Smooth muscle cell (in vitro differentiated cells): ENCODE measurements around the gene DPEP1. TPM values are rescaled to one million over a fixed set of nuclear protein-coding genes. Genes with fewer than 3 reads are reported as not detected.

Experiments
- DNase-seq: peaks from one replicate; lab custom pipeline; 2025; ENCODE audit not compliant: unreplicated experiment; lab: John Stamatoyannopoulos, UW
- H2AFZ ChIP-seq: fragments of 200-600 bp; sonication (generic); 2 replicates; pipeline ENCODE4 v1.6.0; 2016; ENCODE audit warnings: antibody characterized with exemption, low read depth, mild to moderate bottlenecking
- H3F3A ChIP-seq: fragments of 200-600 bp; sonication (generic); 2 replicates; pipeline ENCODE4 v1.6.0; 2017; ENCODE audit warnings: antibody characterized with exemption, low read depth
- H3K27ac ChIP-seq: fragments of 200-600 bp; sonication (generic); 2 replicates; pipeline ENCODE4 v1.5.1; 2016; ENCODE audit warnings: low read depth, mild to moderate bottlenecking
- H3K27me3 ChIP-seq: fragments of 200-600 bp; sonication (generic); 2 replicates; pipeline ENCODE4 v1.6.1; 2016; ENCODE audit warnings: low read depth, mild to moderate bottlenecking
- H3K36me3 ChIP-seq: fragments of 200-600 bp; sonication (generic); 2 replicates; pipeline ENCODE4 v1.5.1; 2016; ENCODE audit warnings: low read depth
- H3K4me1 ChIP-seq: fragments of 200-600 bp; sonication (generic); 2 replicates; pipeline ENCODE4 v1.5.1; 2016; ENCODE audit warnings: low read depth
- H3K4me2 ChIP-seq: fragments of 200-600 bp; sonication (generic); 2 replicates; pipeline ENCODE4 v1.6.0; 2016; ENCODE audit warnings: mild to moderate bottlenecking
- H3K4me3 ChIP-seq: fragments of 200-600 bp; sonication (generic); 2 replicates; pipeline ENCODE4 v1.5.1; 2016; ENCODE audit warnings: mild to moderate bottlenecking
- H3K79me2 ChIP-seq: fragments of 200-600 bp; sonication (generic); 2 replicates; pipeline ENCODE4 v1.6.0; 2016; ENCODE audit warnings: low read depth, mild to moderate bottlenecking
- H3K9ac ChIP-seq: fragments of 200-600 bp; sonication (generic); 2 replicates; pipeline ENCODE4 v1.6.0; 2016; ENCODE audit warnings: low read depth
- H3K9me3 ChIP-seq: fragments of 200-600 bp; sonication (generic); replicated peaks from 2 replicates; pipeline ENCODE4 v1.5.1; 2016; ENCODE audit warnings: low read depth
- H4K20me1 ChIP-seq: fragments of 200-600 bp; sonication (generic); 2 replicates; pipeline ENCODE4 v1.6.0; 2016; ENCODE audit warnings: low read depth
- CTCF ChIP-seq: fragments of 200-600 bp; sonication (generic); IDR thresholded peaks from 2 replicates; pipeline ENCODE4 v1.5.1; 2017; ENCODE audit warnings: borderline replicate concordance, mild to moderate bottlenecking, antibody characterized with exemption; ENCODE audit not compliant: insufficient read depth, poor library complexity, severe bottlenecking
- WGBS: methylation state at CpG from one replicate; pipeline ENCODE4 v1.1.7; 2016; ENCODE audit warnings: low lambda C conversion rate; 5-methylcytosine and 5-hydroxymethylcytosine counted together
- polyA plus RNA-seq: library from polyadenylated mRNA; unstranded; fragments of >200 nt; fragmentation: Nextera tagmentation; extraction: Ambion mirVana; gene quantifications from 2 replicates; pipeline ENCODE4 v1.2.1, GENCODE V29; 2016
- total RNA-seq: library from RNA; depleted of rRNA; stranded (reverse); fragments of >200 nt; gene quantifications from 2 replicates; pipeline ENCODE4 v1.2.3, GENCODE V29; 2014

Gene DPEP1
- total and polyA plus RNA-seq, 2 experiments from 2014 or later: not detected

GRCh38 chr16:89651584-89651983, 38.1 kb downstream of the DPEP1 start:
- Histone ChIP-seq H3K79me2 (peaks cover 30% of the 10 kb centered on the region), H3F3A (no peaks in the 10 kb centered on the region), H4K20me1 (peaks cover 56% of the 10 kb centered on the region), H3K36me3 (no peaks in the 10 kb centered on the region), H3K9me3 (no peaks in the 10 kb centered on the region), H3K27ac (no peak overlapping the region), H3K4me3 (no peak overlapping the region), H3K4me1 (peaks cover 4% of the 10 kb centered on the region), H3K27me3 (no peaks in the 10 kb centered on the region), H3K9ac (no peak overlapping the region), H2AFZ (no peak overlapping the region), H3K4me2 (no peak overlapping the region)
- no peak for DNase-seq
- TF ChIP-seq CTCF: no peak
- 96% methylated on average over 15 of the region's 15 CpGs for WGBS

- Histone ChIP-seq H3K4me1 (peaks cover 9% of the 10 kb centered on the region), H3K36me3 (no peaks in the 10 kb centered on the region), H3F3A (no peaks in the 10 kb centered on the region), H2AFZ (no peak overlapping the region), H3K9ac (no peak overlapping the region), H3K27me3 (no peaks in the 10 kb centered on the region), H3K79me2 (peaks cover 44% of the 10 kb centered on the region), H3K27ac (no peak overlapping the region), H3K4me2 (no peak overlapping the region), H3K9me3 (no peaks in the 10 kb centered on the region), H3K4me3 (no peak overlapping the region), H4K20me1 (peaks cover 54% of the 10 kb centered on the region)
- WGBS: 98% methylated on average over 10 of the region's 10 CpGs
- no peak for TF ChIP-seq CTCF
- DNase-seq: no peak
Measured at GRCh38 chr16:89653656-89654295, 40.3 kb downstream of the DPEP1 start.

GRCh38 chr16:89655062-89655643, 41.7 kb downstream of the DPEP1 start:
- Histone ChIP-seq H3K9me3 (no peaks in the 10 kb centered on the region), H2AFZ (no peak overlapping the region), H3F3A (no peaks in the 10 kb centered on the region), H3K4me2 (no peak overlapping the region), H3K4me3 (no peak overlapping the region), H3K36me3 (no peaks in the 10 kb centered on the region), H3K79me2 (peaks cover 56% of the 10 kb centered on the region), H3K27ac (no peak overlapping the region), H4K20me1 (peaks cover 50% of the 10 kb centered on the region), H3K27me3 (no peaks in the 10 kb centered on the region), H3K4me1 (peaks cover 12% of the 10 kb centered on the region), H3K9ac (no peak overlapping the region)
- DNase-seq: no peak
- no peak for TF ChIP-seq CTCF
- 95% methylated on average over 10 of the region's 10 CpGs for WGBS
